GM23338 (cell line): ENCODE results near the gene ZFP36. TPM values are rescaled to one million over a fixed set of nuclear protein-coding genes. Genes with fewer than 3 reads are reported as not detected.

Experiments used
- ATAC-seq: fragments of 200-7000 bp; cut with Tn5 transposase; 3 replicates; pipeline ENCODE4 v1.9.1; 2020
- DNase-seq: peaks from one replicate; pipeline ENCODE4 v3.0.0-alpha.2; 2015; ENCODE audit warnings: low spot score
- H2AFZ ChIP-seq: fragments of 200-600 bp; sonication (generic); 2 replicates; pipeline ENCODE4 v1.8.0; 2016; ENCODE audit warnings: antibody characterized with exemption, mild to moderate bottlenecking, moderate library complexity
- H3F3A ChIP-seq: fragments of 200-600 bp; sonication (generic); replicated peaks from 2 replicates; pipeline ENCODE4 v1.8.0; 2017; ENCODE audit warnings: antibody characterized with exemption, mixed run types, low read depth
- H3K27ac ChIP-seq: fragments of 200-600 bp; sonication (generic); 2 replicates; pipeline ENCODE4 v1.6.1; 2016; ENCODE audit warnings: low read depth
- H3K27me3 ChIP-seq: fragments of 200-600 bp; sonication (generic); 2 replicates; pipeline ENCODE4 v1.8.0; 2016; ENCODE audit warnings: mild to moderate bottlenecking, mixed run types, moderate library complexity; ENCODE audit not compliant: insufficient read depth
- H3K36me3 ChIP-seq: fragments of 200-600 bp; sonication (generic); 2 replicates; pipeline ENCODE4 v1.8.0; 2016; ENCODE audit warnings: mild to moderate bottlenecking; ENCODE audit not compliant: insufficient read depth
- H3K4me1 ChIP-seq: fragments of 200-600 bp; sonication (generic); 2 replicates; pipeline ENCODE4 v1.8.0; 2016; ENCODE audit warnings: mild to moderate bottlenecking, moderate library complexity; ENCODE audit not compliant: insufficient read depth
- H3K4me2 ChIP-seq: fragments of 200-600 bp; sonication (generic); 2 replicates; pipeline ENCODE4 v1.7.1; 2017; ENCODE audit warnings: mixed run types
- H3K4me3 ChIP-seq: fragments of 200-600 bp; sonication (generic); 2 replicates; pipeline ENCODE4 v1.6.1; 2016; ENCODE audit warnings: mixed run types
- H3K79me2 ChIP-seq: fragments of 200-600 bp; sonication (generic); replicated peaks from 2 replicates; pipeline ENCODE4 v1.8.0; 2017; ENCODE audit warnings: mild to moderate bottlenecking; ENCODE audit not compliant: insufficient read depth
- H3K9me2 ChIP-seq: fragments of 200-600 bp; sonication (generic); 2 replicates; pipeline ENCODE4 v1.8.0; 2017; ENCODE audit not compliant: insufficient read depth
- H4K20me1 ChIP-seq: fragments of 200-600 bp; sonication (generic); replicated peaks from 2 replicates; pipeline ENCODE4 v1.8.0; 2017; ENCODE audit warnings: mild to moderate bottlenecking; ENCODE audit not compliant: insufficient read depth
- H3K27ac Mint-ChIP-seq: 2 replicates; pipeline ENCODE4 v1.8.0; 2020; ENCODE audit warnings: inconsistent platforms, mild to moderate bottlenecking, moderate library complexity, mixed read lengths
- H3K27me3 Mint-ChIP-seq: 3 replicates; pipeline ENCODE4 v1.8.0; 2022; ENCODE audit warnings: low read depth, mild to moderate bottlenecking, moderate library complexity, mixed read lengths, inconsistent platforms; ENCODE audit not compliant: insufficient read depth, poor library complexity
- H3K36me3 Mint-ChIP-seq: 3 replicates; pipeline ENCODE4 v1.8.0; 2021; ENCODE audit warnings: low read depth, mild to moderate bottlenecking, inconsistent platforms, moderate library complexity, mixed read lengths
- H3K4me1 Mint-ChIP-seq: 3 replicates; pipeline ENCODE4 v1.8.0; 2020; ENCODE audit warnings: mild to moderate bottlenecking, inconsistent platforms, mixed read lengths
- H3K4me3 Mint-ChIP-seq: 3 replicates; pipeline ENCODE4 v1.8.0; 2021; ENCODE audit warnings: moderate library complexity, mild to moderate bottlenecking, inconsistent platforms, mixed read lengths
- H3K9me3 Mint-ChIP-seq: 3 replicates; pipeline ENCODE4 v1.8.0; 2020; ENCODE audit warnings: moderate library complexity, mild to moderate bottlenecking, inconsistent platforms, mixed read lengths
- CREB1 ChIP-seq: fragments of 250-450 bp; sonication (Bioruptor Pico); IDR thresholded peaks from 2 replicates; pipeline ENCODE4 v1.5.0; 2020; ENCODE audit warnings: low read depth, mild to moderate bottlenecking, moderate library complexity
- CTCF ChIP-seq, 2 experiments: fragments of 200-600 bp in 1 of 2; sonication (generic) in 1 of 2; conservative IDR thresholded peaks; 2 replicates each; pipeline versions ENCODE4 v1.5.1 to v1.6.1; 2016 to 2017; ENCODE audit warnings: antibody characterized with exemption in 2 of 2, low read depth in 2 of 2, mild to moderate bottlenecking in 2 of 2, moderate library complexity in 1 of 2
- EZH2 ChIP-seq: fragments of 200-600 bp; sonication (generic); IDR thresholded peaks from one replicate; pipeline ENCODE4 v1.8.0; 2017; ENCODE audit warnings: antibody characterized with exemption, mild to moderate bottlenecking, low read depth; ENCODE audit not compliant: unreplicated experiment
- EZH2phosphoT487 ChIP-seq: fragments of 200-600 bp; sonication (generic); IDR thresholded peaks from one replicate; pipeline ENCODE4 v1.8.1; 2018; ENCODE audit warnings: antibody characterized with exemption; ENCODE audit not compliant: unreplicated experiment
- NANOG ChIP-seq: IDR thresholded peaks from 2 replicates; pipeline ENCODE4 v1.6.1; 2016; ENCODE audit warnings: antibody characterized with exemption, borderline replicate concordance
- POLR2AphosphoS5 ChIP-seq: IDR thresholded peaks from 2 replicates; pipeline ENCODE4 v1.6.1; 2016; ENCODE audit warnings: antibody characterized with exemption, low read depth
- REST ChIP-seq: IDR thresholded peaks from one replicate; pipeline ENCODE4 v1.6.1; 2018; ENCODE audit warnings: antibody characterized with exemption; ENCODE audit not compliant: unreplicated experiment
- STAT1 ChIP-seq: IDR thresholded peaks from one replicate; pipeline ENCODE4 v1.6.1; 2016; ENCODE audit warnings: antibody characterized with exemption; ENCODE audit not compliant: unreplicated experiment
- ZNF114 ChIP-seq: fragments of 250-450 bp; sonication (Bioruptor Pico); IDR thresholded peaks from 2 replicates; pipeline ENCODE4 v1.5.0; 2020; ENCODE audit warnings: mild to moderate bottlenecking, moderate library complexity
- ZNF331 ChIP-seq: fragments of 250-450 bp; sonication (Bioruptor Pico); IDR thresholded peaks from 2 replicates; pipeline ENCODE4 v1.5.0; 2020; ENCODE audit warnings: low read depth, mild to moderate bottlenecking, moderate library complexity
- polyA plus RNA-seq: library from polyadenylated mRNA; unstranded; fragments of >200 nt; fragmentation: Nextera tagmentation; extraction: Ambion mirVana; gene quantifications from 2 replicates; pipeline ENCODE4 v1.2.1, GENCODE V29; 2016
- total RNA-seq: library from RNA; depleted of rRNA; stranded (reverse); fragments of >200 nt; shearing (Covaris generic); gene quantifications from 2 replicates; pipeline ENCODE4 v1.2.3, GENCODE V29; 2014
- TF ChIP-seq, protein P1 (sequence below): IDR thresholded peaks from 2 replicates; pipeline ENCODE4 v1.6.1; 2016; ENCODE audit warnings: antibody characterized with exemption

ZFP36 gene
- total and polyA plus RNA-seq, 2 experiments from 2014 or later: 9.5 to 27.5 TPM

DNA sequence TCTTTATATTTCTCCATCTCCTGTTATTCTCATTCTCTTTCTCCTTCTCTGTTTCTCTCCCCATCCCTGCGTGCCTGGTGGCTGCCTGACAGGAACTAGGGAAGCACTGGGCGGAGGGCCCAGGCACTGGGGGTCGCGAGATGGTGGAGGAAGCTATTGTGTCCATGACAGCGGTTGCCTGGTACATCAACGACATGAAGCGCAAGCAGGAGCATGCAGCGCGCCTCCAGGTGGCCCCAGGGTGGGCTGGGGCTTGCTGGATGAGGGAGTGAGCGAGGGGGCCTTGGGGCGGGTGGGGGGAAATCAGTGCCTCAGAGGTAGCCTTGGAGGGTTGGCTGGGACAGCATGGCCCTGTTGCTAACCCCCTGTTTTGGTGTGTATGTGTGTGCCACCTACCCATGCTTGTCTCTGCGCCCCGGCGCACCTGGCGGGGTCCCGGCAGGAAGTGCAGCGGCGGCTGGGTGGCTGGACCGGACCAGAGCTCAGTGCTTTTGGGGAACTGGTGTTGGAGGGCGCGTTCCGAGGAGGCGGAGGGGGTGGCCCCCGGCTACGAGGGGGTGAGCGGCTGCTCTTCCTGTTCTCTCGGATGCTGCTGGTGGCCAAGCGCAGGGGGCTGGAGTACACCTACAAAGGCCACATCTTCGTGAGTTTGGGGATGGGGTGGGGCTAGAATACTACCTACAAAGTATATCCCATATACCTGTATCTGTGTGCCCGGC is 11.0 kb downstream of the ZFP36 start (continued):
- TF ChIP-seq POLR2AphosphoS5 (no peak), EZH2phosphoT487 (no peak), ZNF331 (CRISPR knock-in tag) (no peak), EZH2 (no peak), REST (no peak), STAT1 (no peak)
- TF ChIP-seq, protein P1, sequence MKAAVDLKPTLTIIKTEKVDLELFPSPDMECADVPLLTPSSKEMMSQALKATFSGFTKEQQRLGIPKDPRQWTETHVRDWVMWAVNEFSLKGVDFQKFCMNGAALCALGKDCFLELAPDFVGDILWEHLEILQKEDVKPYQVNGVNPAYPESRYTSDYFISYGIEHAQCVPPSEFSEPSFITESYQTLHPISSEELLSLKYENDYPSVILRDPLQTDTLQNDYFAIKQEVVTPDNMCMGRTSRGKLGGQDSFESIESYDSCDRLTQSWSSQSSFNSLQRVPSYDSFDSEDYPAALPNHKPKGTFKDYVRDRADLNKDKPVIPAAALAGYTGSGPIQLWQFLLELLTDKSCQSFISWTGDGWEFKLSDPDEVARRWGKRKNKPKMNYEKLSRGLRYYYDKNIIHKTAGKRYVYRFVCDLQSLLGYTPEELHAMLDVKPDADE: no peak

DNA sequence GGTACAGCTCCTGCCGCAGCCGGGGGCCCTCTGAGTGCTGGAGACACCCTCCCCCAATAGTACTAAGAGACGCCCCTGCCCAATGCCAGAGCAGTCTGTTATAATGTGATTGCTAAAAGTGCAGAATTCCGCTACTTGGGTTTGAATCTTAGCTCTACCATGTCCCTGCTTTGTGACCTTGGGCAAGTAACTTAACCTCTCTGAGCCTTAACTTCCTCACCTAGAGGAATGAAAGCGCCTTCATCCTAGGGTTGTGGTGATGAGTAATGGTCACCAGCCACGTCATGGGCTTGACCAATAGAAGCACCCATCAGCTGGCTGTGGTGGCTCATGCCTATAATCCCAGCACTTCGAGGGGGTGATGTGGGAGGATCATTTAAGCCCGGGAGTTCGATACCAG is 12.4 kb downstream of the ZFP36 start:
- no peak for ATAC-seq
- no peak for DNase-seq
- TF ChIP-seq ZNF114 (CRISPR knock-in tag): no peak
- no peak for TF ChIP-seq EZH2phosphoT487
- TF ChIP-seq CTCF (conservative IDR thresholded peaks at IDR 0.05; ENCODE audit: low read depth in 2 of 2): no peak
- no peak for TF ChIP-seq CREB1 (CRISPR knock-in tag)
- no peak for TF ChIP-seq REST
- TF ChIP-seq, protein P1: no peak
- TF ChIP-seq EZH2: no peak
- no peak for TF ChIP-seq POLR2AphosphoS5
- no peak for TF ChIP-seq NANOG
- no peak for TF ChIP-seq STAT1

More for the DNA sequence above, 12.4 kb downstream of the ZFP36 start:
- Histone ChIP-seq H3K36me3 (peaks cover 11% of the 10 kb centered on the region; the same call in 1 of the 2 replicates), H3K4me2 (no peak overlapping the region), H4K20me1 (peaks cover 14% of the 10 kb centered on the region; the same call in 1 of the 2 replicates), H3K79me2 (peaks cover 10% of the 10 kb centered on the region), H2AFZ (no peak overlapping the region), H3K4me3 (no peak overlapping the region), H3K27me3 (no peaks in the 10 kb centered on the region), H3F3A (peaks cover 13% of the 10 kb centered on the region; the same call in 1 of the 2 replicates), H3K4me1 (peaks cover 10% of the 10 kb centered on the region; the same call in 1 of the 2 replicates), H3K27ac (no peak overlapping the region), H3K9me2 (no peaks in the 10 kb centered on the region)
- peaks cover 15% of the 10 kb centered on the region for H3K4me1 Mint-ChIP-seq
- H3K27me3 Mint-ChIP-seq: peaks cover 13% of the 10 kb centered on the region
- no peak overlapping the region for H3K27ac Mint-ChIP-seq
- H3K9me3 Mint-ChIP-seq: no peaks in the 10 kb centered on the region; the same call in 2 of the 3 replicates
- H3K4me3 Mint-ChIP-seq: no peak overlapping the region
- H3K36me3 Mint-ChIP-seq: peaks cover 75% of the 10 kb centered on the region
